ENCODE data around the gene ZC3H12D. TPM values are rescaled to one million over a fixed set of nuclear protein-coding genes. Genes with fewer than 3 reads are reported as not detected.

Gene ZC3H12D
- total and polyA plus RNA-seq, 2 of the 13 experiments (the other 11 are each of a cell fraction or from before 2014, with no cell fraction given) = 1.2 to 2.7 TPM

DNA sequence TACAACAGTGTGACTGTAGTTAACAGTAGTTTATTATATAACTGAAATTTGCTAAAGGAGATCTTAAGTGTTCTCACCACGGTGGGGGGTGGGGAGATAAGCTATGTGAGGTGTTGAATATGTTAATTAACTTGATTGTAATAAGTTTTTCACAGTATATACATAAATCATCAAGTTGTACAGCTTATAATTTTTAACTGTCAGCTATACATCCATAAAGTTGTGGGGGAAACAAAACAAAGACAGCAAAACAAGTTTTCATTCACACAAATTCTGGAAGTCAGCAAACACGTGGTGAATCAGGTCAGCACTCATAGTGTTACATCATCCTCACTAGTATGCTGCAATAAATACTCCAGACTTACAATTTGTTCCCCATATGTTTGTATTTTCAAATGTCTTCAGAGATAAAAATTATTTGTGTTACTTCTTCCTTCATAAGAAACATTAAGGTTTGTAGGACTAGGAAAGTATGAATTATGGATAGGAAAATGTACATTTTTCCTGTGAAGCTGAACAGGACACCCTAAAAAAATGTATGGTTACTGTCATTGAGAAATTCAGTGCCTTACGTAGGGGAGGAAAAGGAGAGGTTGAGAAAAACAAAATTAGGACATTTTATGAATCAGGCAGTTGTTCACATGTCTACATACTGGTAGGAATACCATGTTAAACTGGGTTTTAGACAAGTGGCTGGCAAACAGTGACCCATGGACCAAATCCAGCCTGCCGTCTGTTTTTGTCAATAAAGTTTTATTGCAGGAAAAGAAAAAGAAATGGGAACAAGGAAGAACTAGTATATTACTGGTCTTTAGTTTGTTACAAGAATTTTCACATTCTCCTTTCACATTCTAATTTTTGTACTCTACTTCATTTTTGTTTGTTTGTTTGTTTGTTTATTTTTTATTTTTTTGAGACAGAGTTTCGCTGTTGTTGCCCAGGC is 78.7 kb downstream of the ZC3H12D start (continued):
- TF ChIP-seq NPAS2 (CRISPR knock-in tag; IDR thresholded peaks at IDR 0.05; ENCODE audit: borderline replicate concordance) = no peak

DNA sequence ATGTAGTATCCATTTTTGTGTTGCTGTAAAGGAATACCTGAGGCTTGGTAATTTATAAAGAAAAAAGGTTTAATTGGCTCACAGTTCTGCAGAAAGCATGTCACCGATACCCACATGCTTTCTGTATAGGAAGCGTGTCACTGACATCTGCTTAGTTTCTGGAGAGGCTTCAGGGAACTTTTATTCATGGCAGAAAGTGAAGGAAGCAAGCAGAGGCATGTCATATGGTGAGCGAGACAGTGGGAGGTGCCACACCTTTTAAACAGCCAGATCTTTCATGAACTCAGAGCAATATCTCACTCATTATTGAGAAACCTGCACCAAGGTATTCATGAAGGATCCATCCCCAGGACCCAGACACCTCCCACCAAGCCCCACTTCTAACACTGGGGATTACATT is 81.3 kb downstream of the ZC3H12D start:
- H3K4me2 ChIP-seq (ENCODE audit: low read depth, low read length) = no peak overlapping the region
- POLR2A ChIA-PET = no interaction called here
- TF ChIP-seq ZNF430 (CRISPR knock-in tag; IDR thresholded peaks at IDR 0.05) = no peak
- no peak for TF ChIP-seq SALL1 (CRISPR knock-in tag; IDR thresholded peaks at IDR 0.05)
- no peak for TF ChIP-seq ZSCAN12 (CRISPR knock-in tag; IDR thresholded peaks at IDR 0.05)
- TF ChIP-seq, protein P1, sequence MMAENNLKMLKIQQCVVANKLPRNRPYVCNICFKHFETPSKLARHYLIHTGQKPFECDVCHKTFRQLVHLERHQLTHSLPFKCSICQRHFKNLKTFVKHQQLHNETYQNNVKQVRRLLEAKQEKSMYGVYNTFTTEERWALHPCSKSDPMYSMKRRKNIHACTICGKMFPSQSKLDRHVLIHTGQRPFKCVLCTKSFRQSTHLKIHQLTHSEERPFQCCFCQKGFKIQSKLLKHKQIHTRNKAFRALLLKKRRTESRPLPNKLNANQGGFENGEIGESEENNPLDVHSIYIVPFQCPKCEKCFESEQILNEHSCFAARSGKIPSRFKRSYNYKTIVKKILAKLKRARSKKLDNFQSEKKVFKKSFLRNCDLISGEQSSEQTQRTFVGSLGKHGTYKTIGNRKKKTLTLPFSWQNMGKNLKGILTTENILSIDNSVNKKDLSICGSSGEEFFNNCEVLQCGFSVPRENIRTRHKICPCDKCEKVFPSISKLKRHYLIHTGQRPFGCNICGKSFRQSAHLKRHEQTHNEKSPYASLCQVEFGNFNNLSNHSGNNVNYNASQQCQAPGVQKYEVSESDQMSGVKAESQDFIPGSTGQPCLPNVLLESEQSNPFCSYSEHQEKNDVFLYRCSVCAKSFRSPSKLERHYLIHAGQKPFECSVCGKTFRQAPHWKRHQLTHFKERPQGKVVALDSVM (CRISPR knock-in tag; IDR thresholded peaks at IDR 0.05) = no peak
- no peak for TF ChIP-seq ZFX (CRISPR knock-in tag; IDR thresholded peaks at IDR 0.05; ENCODE audit: low read depth)
- DNase-seq (ENCODE audit: low spot score) = no peak
- peaks cover 9 to 41% of the 10 kb centered on the region in 2 experiments for H3K36me3 ChIP-seq (replicated peaks in 1 of 2; ENCODE audit: control insufficient read depth in 1 of 2, insufficient read depth in 2 of 2, low read length in 2 of 2)
- CTCF ChIA-PET (ENCODE audit: low intra/inter-chr PET ratio, low total read pairs) = no interaction called here
- no peak for FAIRE-seq
- H3K4me3 ChIP-seq (replicated peaks in 1 of 3; ENCODE audit: insufficient read depth in 1 of 3, low read depth in 2 of 3, low read length in 3 of 3) = no peak overlapping the region
- no peaks in the 10 kb centered on the region for H3K27me3 ChIP-seq (ENCODE audit: control insufficient read depth in 1 of 2, insufficient read depth in 2 of 2, low read length in 2 of 2)
- H3K79me2 ChIP-seq (ENCODE audit: insufficient read depth, low read length) = no peaks in the 10 kb centered on the region
- ATAC-seq = no peak
- intact Hi-C loops (cut with micrococcal nuclease; ENCODE audit: unreplicated experiment) (no loop called here), in situ Hi-C loops (cut with HindIII; ENCODE audit: extremely low pct_ligation_motif_present, low pct_unique_long_range_greater_than_20kb) (no loop called here)
- H4K20me1 ChIP-seq (ENCODE audit: insufficient read depth, low read length) = no peaks in the 10 kb centered on the region
- BruUV-seq (replicated peaks) = no TSS peak
- H2AFZ ChIP-seq (ENCODE audit: low read length) = no peak overlapping the region
- H3K9ac ChIP-seq (ENCODE audit: insufficient read depth, low read depth, low read length) = no peak overlapping the region
- no peaks in the 10 kb centered on the region for H3K4me1 ChIP-seq (ENCODE audit: insufficient read depth, low read length)
- WGBS (ENCODE audit: low lambda C conversion rate) = 100% methylated on average over 3 of the region's 3 CpGs
- H3K9me3 ChIP-seq (ENCODE audit: low read length) = no peaks in the 10 kb centered on the region
- no peak overlapping the region for H3K27ac ChIP-seq (ENCODE audit: extremely low read length, insufficient read depth, low read length)

Data from HepG2 (cell line).